Glomerular endothelial cell (primary cell): ENCODE data around the gene SYVN1. TPM values are rescaled to one million over a fixed set of nuclear protein-coding genes. Genes with fewer than 3 reads are reported as not detected.
"Not testable (repeated sequence)": the region's sequence is repeated elsewhere in the genome, so short reads cannot be mapped to it uniquely, and the experiment has no call there.

ENCODE experiments used
- DNase-seq: peaks from one replicate; pipeline ENCODE4 v3.0.0-alpha.2; 2011; ENCODE audit warnings: low read depth, low spot score; ENCODE audit errors: extremely low read depth
- total RNA-seq: library from RNA; depleted of rRNA; stranded (reverse); fragments of >200 nt; gene quantifications from 2 replicates; pipeline ENCODE4 v1.2.3, GENCODE V29; 2015

The SYVN1 gene
- total RNA-seq: 23.3 and 38.4 TPM in 2 replicates

DNA sequence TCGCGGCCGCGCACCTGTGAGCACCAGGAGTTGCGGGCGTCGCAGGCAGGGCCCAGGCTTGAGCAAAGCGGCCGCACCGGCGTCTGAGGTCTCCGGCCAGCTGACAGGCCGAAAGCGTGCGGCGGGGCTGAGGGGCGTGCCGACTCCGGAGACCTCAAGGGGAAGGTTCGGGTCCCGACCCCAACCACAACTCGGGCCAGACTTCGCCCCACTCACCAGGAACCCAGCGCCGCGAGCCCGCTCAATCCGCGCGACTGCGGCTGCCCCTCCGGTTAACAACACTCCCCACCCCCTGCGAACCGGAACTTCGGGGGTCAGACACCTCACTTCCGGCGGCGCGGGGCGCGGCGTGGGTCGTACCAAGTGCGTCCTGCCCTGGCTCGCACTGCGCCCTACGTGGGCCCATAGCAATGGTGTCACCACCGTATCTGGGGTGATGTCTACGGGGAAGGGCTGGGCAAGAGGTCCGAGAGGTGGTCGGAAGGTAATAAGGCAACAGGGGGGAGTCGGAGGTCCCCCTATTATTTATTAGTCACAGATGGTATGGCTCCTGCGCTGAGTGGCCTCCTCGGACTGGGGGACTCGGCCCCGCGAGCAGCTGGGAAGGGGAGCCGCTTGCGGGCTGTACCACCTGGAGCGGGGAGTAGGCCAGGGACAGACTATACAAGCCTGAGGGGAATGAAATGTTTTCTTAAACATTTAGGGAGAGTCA is at the start of gene SYVN1:
SYVN1 (minus strand) TSS at position 280 of the 712 bp plus-strand sequence. CDS start 918 bp downstream, outside the sequence.
- no peak for DNase-seq

DNA sequence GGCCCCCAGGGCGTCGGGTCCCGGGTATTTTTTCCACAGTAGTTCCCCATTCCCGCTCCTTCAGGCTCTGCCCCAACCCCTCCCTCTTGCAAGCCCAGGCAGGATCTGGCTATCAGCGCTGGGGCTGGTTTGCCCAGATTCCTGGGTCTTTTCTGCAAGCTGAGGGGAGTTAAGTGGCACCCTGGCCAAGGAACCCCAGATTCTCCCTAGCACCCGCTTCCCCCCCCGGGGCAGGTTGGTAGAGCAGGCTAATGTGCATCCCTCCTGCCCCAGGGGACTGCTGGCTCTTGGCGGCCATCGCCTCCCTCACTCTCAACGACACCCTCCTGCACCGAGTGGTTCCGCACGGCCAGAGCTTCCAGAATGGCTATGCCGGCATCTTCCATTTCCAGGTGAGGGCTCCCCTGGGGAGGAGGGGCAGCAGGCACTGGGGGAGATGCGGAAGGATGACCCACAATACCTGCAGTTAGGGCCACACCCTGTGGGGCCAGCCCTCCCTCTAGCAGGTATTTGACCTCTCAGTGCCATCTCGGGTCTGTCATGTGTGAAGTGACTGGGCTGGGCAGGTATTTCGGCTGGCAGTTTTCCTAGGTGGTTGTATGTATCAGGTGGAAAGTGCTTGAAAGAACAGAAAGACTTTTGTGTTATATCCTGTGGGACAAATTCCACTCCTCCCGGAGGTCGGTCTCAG is 49.0 kb upstream of the SYVN1 start:
- DNase-seq: no peak

DNA sequence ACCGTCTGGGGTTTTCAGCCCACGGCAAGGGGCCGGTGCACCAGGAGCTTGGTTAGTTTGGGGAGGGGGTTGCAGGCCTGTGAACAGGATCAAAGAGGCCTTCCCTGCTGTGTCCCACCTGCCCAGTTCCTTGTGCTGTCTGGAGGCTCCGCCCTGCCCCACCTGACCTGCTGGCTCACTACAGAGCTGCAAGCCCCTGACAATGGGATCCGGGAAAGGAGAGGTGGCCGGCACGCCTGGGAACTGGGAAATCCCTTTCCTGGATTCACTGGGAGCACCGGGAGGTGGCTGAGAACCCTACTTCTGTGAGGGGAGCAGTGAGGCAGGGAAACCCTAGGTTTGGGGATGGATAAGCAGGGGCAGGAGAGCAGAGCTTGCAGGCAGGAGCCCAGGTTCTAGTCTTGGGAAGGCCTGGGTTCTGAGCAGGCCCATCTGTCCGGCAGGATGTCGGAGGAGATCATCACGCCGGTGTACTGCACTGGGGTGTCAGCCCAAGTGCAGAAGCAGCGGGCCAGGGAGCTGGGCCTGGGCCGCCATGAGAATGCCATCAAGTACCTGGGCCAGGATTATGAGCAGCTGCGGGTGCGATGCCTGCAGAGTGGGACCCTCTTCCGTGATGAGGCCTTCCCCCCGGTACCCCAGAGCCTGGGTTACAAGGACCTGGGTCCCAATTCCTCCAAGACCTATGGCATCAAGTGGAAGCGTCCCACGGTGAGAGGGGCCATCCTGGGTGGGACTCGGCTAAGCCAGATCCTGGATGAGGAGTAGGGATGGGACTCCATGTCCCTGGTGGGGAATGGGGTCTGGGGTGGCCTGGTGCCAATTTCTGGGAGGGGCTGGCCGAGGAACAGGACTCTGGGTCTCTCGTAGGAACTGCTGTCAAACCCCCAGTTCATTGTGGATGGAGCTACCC is 48.2 kb upstream of the SYVN1 start:
- no peak for DNase-seq

DNA sequence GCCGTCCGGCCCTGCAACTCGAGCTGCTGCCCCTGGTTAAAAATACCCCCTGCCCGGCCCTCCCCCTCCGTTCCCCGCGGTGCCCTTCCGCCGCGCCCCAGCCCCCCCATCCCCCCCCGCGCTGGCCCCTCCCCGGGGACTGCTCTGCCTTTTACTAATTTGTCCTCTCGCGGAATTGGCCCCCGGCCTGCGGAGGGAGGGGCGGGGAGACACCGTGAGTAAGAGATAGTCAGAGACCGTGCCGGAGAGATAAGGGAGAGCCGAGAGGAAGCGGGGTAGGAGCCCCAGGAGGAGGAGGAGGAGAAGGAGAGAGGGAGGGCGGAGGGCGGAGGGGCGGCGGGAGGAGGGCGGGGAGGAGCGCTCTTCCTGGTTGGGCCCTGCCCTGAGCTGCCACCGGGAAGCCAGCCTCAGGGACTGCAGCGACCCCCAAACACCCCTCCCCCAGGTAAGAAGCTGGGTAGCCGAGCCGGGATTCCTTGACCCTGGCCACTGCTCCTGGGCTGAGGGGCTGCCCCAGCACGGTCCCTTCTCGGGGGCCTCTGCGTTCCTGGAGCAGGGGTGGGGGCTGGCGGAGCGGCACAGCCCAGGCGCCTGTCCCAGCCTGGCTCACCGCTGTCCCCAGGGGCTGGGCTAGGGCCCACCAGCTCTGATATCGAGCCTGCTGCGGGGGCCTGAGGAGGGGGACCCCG is 47.4 kb upstream of the SYVN1 start, which contains the start of gene CAPN1:
CAPN1 (plus strand) TSS at position 360 of the 689 bp plus-strand sequence. CDS start 774 bp downstream, outside the sequence.
- DNase-seq: no peak

DNA sequence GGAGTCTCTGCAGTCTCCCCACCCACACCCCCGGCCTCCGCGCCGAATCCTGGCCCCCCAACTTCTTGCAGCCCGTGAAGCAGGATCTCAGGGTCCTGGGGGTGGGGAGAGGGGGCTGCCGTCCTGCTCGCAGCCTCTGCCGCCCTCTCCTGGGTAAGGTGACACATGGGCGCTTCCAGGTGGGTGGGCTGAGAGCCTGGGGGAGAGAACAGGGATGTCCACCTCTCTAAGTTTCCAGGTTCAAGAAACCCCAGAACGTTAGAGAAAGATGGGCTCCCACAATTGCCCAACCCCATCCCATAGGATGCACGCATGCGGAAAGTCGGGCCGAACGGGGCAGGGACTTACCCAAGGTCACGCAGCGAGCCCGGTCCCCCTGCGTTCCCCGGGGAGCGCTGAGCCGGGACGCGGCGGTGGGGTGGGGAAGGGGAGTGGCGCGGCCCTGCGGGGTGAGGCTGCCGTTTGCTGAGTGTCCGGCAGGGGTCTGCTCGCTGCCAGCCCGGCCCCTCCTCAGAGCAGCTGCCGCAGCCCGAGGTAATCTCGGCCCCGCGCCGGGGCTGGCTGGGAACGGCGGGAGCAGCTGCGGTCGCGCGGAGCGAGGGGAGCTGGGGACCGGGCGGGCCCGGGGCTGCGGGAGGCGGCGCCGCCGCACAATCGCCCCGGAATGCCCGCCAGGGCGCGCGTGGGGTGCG is 46.7 kb upstream of the SYVN1 start:
- DNase-seq: no peak

DNA sequence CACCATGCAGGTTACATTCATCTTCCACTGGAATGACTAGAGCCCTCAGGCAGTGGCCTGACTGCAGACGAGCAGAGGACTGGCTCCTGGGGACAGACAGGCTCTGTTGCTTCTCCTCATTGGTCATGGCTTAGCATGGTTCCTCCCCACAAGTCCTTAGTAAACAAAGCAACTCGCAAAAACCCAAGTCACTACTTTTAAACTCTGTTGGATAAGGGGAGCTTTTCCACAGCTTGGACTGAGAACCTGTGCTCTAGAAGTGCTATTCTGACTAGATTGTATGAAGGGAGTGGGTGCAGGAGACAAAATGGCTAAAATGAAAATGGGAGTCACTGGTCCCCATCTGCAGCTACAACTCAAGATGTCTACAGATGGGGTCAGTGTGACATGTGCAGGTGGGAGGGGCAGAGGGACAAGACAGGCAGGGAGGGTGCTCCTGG is 40.3 kb upstream of the SYVN1 start:
- DNase-seq: not testable (repeated sequence)

DNA sequence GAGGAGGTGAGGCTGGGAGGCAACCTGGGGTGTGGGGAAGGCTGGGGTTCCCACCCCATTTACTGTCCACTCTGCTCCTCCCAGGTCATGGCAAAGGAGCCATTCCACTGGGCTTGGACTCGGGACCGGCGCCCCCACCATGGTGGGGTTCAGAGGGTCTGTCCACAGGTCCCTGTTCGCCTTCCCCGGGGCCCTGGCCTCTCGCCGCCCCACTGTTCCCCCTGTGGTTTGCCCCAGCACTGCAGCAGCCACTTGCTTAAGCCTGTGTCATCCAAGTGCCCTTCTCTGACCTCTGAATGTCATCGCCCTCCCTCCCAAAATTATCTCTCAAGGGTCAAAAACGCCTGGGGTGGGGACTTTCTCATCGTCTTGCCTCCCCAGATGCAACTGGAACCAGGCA is 38.3 kb upstream of the SYVN1 start:
- no peak for DNase-seq

DNA sequence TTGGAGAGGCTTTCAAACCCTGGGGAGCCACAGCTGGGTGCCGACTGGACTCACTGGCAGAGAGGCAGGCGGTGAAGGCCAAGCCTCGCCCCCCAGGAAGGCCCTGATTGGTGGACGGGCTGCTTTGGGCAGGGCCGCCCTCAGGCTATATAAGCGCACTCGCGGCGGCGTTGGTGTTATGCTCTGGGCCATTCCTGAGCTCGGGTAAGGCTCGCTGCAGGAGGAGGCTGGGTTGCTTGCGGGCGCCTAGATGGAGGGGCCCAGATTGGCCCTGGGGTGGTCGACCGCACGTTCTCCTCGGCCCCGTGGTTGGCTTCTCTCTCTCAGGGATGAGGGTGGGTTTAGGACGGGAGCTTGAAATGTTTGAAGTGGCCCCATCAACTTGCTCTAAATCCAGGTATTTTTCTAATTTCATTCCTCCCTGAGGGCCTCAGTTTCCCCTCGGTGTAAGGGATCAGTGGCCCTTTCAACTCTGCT is 35.8 kb upstream of the SYVN1 start, which contains the start of gene SPDYC:
SPDYC (plus strand) TSS at position 176 of the 477 bp plus-strand sequence. CDS start 1,125 bp downstream, outside the sequence.
- no peak for DNase-seq

DNA sequence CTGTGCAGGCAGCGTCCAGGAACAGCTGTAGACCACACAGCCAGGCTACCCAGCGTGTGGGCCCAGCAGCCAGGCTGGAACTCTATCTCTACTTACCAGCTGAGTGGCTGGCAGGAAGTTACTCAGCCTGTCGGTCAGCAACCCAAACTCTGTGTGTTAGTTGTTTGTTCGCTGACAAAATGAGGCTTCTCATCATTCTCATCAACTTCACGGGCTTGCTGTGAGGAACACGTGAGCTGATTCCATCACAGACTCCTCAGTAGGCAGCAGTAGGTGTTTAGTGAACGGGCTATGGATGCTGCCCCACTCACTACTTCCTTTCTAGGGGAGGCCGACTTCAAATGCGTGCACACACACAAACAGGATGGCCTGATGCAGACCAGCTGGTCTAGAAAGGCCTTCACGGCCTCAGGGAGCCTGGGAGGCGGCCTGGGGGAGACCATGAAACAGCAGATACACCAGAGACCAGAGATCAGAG is 34.9 kb upstream of the SYVN1 start:
- peak; percentile 50 for DNase-seq

DNA sequence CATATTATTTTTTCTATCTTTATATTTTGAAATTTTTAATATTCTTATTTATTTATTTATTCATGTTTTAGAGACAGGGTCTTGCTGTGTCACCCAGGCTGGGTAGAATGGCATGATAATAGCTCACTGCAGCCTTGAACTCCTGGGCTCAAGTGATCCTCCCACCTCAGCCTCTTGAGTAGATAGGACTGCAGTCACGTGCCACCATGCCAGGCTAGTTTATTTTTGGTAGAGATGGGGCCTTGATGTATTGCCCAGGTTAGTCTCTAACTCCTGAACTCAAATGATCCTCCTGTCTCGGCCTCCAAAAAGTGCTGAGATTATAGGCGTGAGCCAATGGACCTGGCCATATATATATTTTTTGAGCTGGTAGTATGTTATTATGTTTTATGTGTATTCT is 33.3 kb upstream of the SYVN1 start:
- no peak for DNase-seq

DNA sequence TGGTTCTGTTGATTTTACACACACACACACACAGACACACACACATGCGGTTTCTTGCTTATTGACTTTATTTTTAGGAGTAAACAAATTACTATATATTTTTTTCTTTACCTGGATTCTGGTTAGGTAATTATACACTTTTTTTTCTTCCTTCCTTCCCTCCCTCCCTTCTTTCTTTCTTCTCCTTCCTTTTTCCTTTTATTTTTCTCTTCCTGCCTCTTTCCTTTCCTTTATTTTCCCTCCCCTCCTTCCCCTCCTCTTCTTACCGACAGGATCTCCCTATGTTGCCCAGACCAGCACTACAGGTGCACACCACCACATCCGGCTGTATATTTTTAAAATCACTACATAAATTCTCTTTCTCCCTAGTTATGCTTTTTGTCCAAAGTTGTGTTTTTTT is 32.6 kb upstream of the SYVN1 start:
- DNase-seq: no peak

DNA sequence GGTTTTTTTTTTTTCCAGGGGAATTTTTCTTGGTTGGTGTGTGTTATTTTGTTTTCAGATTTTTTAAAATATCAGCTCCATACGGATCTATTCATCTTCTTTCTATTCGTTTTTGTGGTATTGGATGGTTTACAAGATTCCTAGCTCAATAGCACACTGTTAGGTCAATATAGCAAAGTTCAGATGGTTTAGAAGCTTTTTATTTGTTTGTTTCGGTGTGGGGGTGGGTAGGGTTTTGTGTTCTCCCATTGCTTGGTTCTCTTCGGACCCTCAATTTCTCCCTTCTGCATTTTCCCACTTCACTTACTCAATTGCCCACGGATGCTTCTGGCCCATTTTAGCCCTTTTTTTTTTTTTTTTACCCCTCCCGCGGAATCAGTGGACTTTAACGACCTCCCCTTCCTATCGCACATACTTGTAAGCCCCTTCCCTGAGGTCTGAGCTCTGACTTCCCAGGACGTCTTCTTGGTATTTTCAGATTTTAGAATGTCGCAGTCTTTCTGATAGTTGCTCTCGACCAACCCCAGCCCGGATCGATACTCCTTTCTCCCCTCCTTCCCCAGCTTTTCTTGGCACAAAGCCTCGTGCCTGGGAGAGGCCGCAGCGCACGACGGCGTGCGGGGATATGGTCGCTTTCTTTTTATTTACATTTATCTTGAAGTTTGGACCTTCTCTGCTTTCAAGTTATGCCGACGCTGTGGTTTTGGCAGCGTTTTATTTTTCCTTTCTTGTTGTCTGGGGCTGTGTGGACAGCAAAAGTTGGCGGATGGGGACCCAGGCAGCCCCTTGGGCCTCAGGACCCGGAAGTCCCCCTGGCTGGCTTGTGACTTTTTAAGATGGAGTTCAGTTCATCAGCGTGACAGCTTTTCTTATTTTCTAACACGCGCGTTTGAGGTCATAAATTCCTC is 31.3 kb upstream of the SYVN1 start:
- no peak for DNase-seq

DNA sequence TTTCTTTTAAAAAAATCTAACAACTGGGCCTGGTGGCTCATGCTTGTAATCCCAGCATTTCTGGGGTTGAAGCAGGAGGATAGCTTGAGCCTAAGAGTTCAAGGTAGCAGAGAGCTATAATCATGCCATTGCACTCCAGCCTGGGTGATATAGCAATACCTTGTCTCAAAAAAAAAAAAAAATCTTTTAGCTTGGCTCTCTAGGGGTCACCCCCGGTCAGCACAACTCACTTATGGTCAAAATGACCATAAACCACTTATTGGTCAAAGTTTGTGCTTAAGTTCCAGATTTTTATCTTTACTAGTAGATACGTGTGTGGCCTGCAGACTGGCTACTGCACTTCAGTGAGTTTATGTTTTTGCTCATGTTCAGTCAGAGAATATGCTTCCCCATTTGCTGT is 29.4 kb upstream of the SYVN1 start:
- no peak for DNase-seq

DNA sequence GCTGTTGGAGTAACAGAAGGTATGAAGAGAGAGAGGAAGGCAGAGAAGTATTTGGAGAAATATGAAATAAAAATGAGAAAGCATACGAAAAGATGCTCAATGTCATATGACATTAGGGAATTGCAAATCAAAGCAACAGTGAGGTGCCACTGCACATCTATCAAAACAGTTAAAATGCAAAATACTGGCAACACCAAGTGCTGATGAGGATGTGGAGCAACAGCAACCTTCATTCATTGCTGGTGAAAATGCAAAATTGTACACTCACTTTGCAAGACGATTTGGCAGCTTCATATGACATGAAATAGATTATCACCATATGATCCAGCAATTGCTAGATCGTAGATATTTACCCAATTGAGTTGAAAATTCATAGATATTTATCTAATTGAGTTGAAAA is 26.3 kb upstream of the SYVN1 start:
- DNase-seq: no peak

DNA sequence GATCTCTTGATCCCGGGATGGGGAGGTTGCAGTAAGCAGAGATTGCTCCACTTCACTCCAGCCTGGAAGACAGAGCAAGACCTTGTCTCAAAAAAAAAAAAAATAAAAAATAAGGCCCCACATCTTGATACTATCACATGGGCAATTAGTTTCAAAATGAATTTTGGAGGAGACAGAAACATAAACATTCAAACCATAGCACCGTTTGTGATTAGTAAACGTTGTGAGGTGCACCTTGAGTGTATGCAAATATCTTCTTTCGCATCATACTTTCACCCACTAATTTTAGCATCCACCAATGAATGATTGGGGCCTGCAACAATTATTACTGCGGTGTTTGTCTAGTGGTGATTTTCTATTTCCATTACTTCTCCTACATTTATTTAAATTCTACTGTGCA is 24.7 kb upstream of the SYVN1 start:
- no peak for DNase-seq

DNA sequence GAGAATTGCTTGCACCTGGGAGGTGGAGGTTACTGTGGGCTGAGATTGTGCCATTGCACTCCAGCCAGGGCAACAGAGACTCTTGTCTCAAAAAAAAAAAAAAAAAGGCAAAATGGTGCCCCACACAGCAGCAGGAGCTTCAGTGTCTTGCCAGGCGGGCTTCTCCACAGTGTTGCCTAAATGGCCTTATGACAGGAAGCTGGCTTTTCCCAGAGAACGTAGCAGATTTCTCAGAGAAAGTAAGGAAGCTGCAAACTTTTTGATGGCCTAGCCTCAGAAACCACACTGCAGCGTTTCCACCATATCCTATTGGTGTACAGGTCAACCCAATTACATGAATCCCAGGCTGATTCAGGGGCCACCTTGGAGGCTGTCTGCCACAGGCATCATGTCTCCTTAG is 23.0 kb upstream of the SYVN1 start:
- no peak for DNase-seq

DNA sequence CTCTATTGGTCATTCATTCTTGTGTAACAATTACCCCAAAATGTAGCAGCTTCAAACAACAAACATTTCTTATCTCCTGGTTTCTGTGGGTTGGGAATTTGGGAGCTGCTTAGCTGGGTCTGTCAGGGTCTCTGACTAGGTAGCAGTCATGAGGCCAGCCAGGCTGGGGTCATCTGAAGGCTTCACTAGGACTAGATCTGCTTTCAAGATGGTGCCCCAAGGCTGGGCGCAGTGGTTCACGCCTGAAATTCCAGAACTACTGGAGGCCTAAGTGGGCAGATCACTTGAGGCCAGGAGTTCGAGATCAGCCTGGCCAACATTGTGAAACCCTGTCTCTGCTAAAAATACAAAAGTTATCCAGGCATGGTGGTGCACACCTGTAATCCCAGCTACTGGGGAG is 22.6 kb upstream of the SYVN1 start:
- DNase-seq: no peak

DNA sequence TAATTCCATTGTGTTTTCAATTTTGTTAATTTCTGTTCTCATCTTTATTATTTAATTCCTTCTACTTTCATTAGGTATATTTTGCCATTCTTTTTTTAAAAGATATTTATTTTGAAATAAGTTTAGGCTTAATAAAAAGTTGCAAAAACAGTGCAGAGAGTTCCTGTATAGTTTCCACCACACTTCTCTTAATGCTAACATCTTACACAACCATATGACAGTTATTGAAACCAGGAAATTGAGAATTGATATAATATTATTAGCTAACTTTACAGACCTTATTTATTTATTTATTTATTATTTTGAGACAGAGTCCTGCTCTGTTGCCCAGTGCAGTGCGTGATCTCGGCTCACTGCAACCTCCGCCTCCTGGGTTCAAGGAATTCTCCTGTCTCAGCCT is 21.9 kb upstream of the SYVN1 start:
- DNase-seq: no peak

DNA sequence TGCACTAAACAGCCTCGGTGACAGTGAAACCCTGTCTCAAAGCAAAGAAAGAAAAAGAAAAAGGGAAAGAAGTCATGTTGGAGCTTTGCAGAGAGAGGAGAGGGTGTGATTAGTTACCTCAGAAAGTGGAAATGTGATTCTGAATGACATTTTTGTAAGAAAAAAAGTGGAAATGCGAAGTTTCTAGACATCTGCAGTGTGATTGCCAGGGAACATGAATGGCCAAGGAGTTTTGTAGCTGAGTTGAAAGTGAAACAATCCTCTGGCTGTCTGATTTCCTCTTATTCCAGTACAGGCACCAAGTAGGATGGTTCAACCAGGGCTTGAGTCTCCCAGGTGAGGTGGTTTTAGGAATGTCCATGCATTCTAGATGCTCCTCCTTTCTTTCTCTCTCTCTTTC is 17.8 kb upstream of the SYVN1 start:
- DNase-seq: no peak
